Cardiac septum (tissue), 1 donor: Measurements from ENCODE around the gene GRIK1. TPM values are rescaled to one million over a fixed set of nuclear protein-coding genes. Genes with fewer than 3 reads are reported as not detected.

Experiments
- DNase-seq: peaks from one replicate; pipeline ENCODE4 v3.0.0-alpha.2; 2020; ENCODE audit warnings: low spot score
- intact Hi-C: fragments of 100-400 bp; cut with DNase I; formaldehyde crosslinking; loops from one replicate; pipeline ENCODE4 v1.14.0; 2022
- total RNA-seq: library from RNA; stranded (reverse); fragmentation: NEBNext Ultra II Directional; extraction: Animal tissue kit (Norgen Biotek cat#: 25700); gene quantifications from one replicate; pipeline ENCODE4 v1.2.1, GENCODE V29; 2021
- donor health status: DM: no; HTN: no; CAD: no.

The GRIK1 gene
- total RNA-seq, 1 donor from 2014 or later, result not detected

DNA sequence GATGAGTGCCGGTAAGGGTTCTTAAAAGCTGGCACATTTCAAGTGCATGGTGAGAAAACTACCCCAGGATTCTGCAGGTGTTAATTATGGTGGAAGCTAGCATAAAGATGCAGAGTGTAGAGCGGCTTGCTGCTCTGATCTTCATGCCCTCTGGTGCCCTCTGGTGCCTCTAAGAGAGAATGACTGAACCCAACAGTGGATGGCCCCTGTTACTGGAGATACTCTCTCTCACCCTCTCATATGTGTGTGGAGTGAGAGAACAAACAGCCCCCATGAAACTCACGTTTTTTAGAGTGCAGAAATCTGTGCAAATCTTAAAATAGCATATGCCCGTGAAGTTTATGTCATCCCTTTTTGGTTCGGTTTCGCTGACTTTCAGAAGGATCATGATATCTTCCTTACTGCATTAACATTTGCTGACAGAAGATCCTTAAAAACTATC lies 90.0 kb downstream of the GRIK1 start:
- intact Hi-C loops, result loop anchor here (2.0 kb wide), 1 partner anchor 373 kb away; no protein-coding TSS in a partner anchor
- no peak for DNase-seq

DNA sequence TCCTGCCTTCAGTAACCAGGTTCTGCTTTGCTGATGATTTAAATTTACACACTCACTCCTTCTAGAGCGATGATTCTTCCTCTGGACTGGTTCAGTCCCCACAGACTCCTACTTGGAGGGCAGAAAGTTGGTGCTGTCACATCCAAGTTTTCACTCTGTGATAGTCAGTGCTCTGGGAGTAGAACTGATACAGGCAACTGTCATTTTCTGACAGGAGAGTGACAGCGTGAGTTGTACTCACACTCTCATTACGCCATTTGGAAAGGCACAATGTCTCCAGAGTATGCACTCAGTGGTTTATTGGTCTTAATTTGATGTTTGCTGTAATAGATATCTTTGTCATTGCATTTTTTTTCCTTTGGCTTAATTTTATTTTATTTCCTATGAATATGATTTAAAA lies 96.0 kb downstream of the GRIK1 start:
- no peak for DNase-seq
- intact Hi-C loops, result no loop called here

GRCh38 chr21:29834617-29835016 lies 105.2 kb downstream of the GRIK1 start:
- DNase-seq, result no peak
- intact Hi-C loops, result no loop called here

GRCh38 chr21:29832217-29832616 lies 107.6 kb downstream of the GRIK1 start:
- DNase-seq, result no peak
- intact Hi-C loops, result no loop called here

DNA sequence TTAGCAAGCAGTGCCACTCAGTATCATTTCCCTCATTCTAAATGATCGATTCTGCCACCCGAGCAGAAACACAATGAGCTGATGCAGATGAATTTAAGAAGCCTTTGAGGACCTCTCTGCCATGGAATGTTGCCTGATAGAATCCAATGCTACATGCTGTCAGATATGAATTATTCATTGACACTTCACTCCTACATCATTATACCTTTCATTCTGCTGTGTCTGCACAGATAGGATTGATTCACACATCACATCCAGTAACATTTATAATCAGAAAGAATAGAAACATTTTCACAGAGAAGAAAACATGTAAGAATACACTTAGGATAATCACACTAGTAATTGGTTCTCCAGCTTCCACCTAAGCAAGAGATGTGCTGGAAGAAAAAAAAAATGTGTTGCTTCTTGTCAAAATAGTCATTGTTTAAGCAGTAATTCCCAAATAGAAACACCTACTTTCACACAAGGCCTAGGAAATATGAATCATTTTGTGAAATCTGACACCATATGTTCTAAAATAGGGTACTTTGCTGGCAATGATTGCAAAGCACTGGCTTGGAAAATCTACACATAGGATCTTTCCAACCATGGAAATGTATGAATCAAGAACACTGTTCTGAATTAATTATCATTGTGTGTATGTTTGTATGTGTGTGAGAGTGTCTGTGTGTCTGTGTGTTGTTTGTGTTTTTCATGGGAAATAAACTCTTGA lies 110.1 kb downstream of the GRIK1 start:
- intact Hi-C loops, result no loop called here
- DNase-seq, result no peak

- no peak for DNase-seq
- intact Hi-C loops, result no loop called here
Observed at GRCh38 chr21:29827647-29828046, 112.1 kb downstream of the GRIK1 start.

- intact Hi-C loops, result no loop called here
- DNase-seq, result no peak
Observed at GRCh38 chr21:29827236-29827635, 112.6 kb downstream of the GRIK1 start.

DNA sequence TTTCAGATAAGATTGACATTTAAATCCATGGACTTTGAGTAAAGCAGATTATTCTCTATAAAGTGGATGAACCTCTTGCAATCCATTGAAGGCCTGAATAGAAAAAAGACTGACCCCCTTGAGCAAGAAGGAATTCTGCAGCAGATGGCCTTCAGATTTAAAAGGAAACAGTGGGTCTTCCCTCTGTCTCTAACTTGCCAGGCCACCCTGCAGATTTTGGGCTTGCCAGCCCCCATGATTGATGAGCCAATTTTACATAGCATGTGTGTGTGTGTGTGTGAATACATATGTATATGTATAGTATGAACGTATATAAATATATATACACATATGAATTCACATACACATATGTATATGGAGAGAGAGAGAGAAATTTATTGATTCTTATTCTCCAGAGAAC lies 113.4 kb downstream of the GRIK1 start:
- DNase-seq, result no peak
- intact Hi-C loops, result no loop called here

- intact Hi-C loops, result no loop called here
- no peak for DNase-seq
Observed at GRCh38 chr21:29825936-29826335, 113.9 kb downstream of the GRIK1 start.

- no peak for DNase-seq
- intact Hi-C loops, result no loop called here
Observed at GRCh38 chr21:29825345-29825744, 114.5 kb downstream of the GRIK1 start.

DNA sequence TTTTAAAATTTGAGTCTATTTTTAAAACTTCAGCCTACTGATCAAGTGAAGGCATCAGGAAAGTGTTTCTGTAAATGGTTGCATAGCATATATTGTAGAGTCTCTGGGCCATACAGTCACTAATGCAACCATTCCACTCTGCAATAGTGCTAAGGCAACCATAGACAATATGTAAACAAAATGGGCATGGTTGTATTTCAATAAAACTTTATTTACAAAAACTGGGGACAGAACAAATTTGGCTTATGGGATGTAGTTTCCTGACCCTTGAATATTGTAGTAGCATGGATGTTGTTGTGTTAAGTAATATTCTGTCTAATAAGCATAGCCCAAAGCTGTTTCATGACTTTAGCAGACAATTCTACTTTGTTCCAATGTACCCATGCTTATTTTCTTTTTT lies 117.7 kb downstream of the GRIK1 start:
- intact Hi-C loops, result no loop called here
- DNase-seq, result no peak

DNA sequence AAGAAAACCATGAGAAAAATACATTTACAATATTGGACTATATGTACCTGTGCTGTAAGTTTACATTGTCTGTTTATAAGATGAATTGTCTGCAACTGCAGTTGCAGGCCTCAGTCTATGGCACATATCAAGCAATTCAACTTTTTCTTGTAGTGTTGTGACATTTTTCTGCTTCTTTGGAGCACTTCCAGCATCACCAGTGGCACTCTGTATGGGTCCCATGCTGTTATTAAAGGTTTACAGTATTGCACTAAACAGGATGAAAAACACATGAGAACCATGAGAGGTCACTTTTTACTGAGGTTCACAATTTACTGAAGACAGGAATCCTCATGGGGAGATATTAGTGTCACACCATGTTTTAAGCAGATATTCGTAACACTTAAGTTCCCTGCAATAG lies 118.6 kb downstream of the GRIK1 start:
- intact Hi-C loops, result no loop called here
- DNase-seq, result no peak

- no peak for DNase-seq
- intact Hi-C loops, result no loop called here
Observed at GRCh38 chr21:29819675-29820326, 120.0 kb downstream of the GRIK1 start.

GRCh38 chr21:29818383-29818921 lies 121.3 kb downstream of the GRIK1 start:
- intact Hi-C loops, result no loop called here
- DNase-seq, result no peak

GRCh38 chr21:29817450-29817849 lies 122.3 kb downstream of the GRIK1 start:
- intact Hi-C loops, result no loop called here
- no peak for DNase-seq

DNA sequence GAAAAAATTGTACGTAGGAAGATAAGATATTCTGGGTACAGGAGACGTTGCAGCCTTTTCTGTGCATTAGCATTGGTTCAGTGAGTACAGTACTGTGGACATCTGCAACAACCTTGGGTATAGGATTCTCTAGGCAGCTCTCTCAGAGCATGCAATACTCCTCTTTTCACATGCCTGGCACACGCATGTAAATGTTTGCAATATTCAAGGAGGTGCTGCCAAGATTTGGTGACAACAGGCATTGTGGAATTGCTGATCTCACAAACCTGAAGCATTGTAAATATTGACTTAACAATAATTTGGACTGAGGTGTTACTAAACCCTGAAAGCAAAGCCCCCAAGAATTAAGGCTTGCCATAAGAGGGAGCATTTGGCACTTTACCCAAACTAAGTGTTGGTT lies 126.8 kb downstream of the GRIK1 start:
- intact Hi-C loops, result no loop called here
- DNase-seq, result no peak

DNA sequence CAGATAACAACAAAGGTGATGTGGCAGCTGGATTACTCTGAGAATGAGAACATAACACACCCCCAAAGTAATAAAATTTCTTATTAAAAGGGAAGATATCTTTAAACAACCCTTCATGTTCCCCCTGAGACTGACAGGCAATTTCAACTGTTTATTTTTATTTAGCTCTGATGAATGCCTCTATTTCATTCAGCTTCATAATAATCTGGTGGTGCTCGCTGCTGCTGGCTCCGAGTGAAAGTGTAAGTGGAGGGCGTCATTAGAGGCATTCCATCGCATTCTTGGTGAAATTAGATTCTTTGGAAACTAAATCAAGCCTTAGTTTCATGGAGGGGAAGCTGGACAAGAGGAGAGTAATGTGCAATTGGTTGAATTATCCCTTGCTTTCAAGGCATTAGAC lies 128.9 kb downstream of the GRIK1 start:
- DNase-seq, result no peak
- intact Hi-C loops, result no loop called here

DNA sequence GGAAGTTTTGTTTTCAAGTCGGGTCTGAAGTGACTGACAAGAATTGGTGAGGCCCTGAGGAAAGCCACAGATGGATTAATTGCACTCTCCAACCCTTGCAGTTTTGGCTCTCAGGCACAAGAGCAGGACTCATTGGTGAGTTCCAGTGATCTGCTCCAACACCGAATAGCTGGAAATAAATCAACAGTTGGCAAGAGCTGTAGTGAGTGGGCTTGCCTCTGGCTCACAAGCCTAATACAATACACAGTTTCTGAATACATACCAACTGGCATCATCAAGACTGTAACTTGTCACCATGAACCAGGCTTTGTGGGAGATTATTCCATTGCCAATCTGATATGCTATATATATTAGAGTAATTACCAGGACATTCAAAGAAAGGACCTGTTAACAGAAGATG lies 131.6 kb downstream of the GRIK1 start:
- DNase-seq, result no peak
- intact Hi-C loops, result no loop called here

DNA sequence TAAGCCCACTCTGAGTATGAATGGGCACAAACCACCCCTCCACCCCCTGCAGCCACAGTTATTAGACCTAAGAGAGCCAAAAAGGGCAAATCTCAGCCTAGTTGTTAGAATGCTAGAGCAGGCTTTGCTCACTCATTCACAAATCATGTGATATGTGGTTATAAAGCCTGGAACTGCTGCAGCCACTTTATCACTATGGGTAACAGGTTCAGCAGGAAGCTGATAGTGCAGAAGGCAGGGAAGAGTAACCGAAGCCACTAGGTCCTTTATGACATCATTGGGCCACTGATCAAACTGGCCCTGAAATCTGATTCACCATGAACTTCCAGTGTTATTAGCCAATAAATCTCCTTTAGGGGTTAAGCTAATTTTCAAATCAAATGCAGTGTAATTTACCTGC lies 134.7 kb downstream of the GRIK1 start:
- intact Hi-C loops, result no loop called here
- DNase-seq, result no peak

DNA sequence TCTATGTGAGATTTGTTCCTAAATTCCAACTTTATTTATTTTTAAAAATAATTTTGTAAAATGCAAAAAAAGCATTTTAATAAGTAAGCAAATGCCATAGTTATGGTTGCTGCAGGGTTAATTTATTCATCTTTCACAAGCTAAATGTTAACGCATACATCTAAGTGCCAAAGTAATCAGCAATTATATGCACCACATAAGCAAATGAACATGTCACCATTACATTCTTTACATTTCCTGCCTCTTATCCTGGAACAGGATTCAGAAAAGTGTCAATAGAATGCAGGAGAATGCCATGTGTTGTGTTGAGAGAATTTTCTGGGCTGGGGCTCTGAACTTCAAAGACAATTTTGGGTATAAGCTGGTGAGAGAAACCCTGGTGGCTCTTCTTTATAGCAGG lies 136.6 kb downstream of the GRIK1 start:
- intact Hi-C loops, result no loop called here

DNA sequence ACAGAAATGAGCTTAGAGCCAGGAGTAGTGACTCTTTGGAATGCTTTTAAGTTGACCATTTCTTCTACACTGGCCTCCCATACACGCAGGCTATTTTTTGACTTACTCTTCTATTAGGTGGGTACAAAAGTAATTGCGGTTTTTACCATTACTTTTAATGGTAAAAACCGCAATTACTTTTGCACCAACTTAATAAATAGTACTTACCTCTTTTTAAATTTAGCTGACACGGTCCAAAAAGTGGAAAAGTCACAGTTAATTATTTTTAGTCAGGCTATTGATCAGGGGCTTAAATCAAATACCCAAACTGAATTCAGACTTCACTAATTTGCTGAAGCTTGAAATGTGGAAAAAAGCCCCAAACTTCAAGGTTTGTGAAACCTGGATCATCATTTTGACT lies 138.7 kb downstream of the GRIK1 start:
- intact Hi-C loops, result no loop called here
- no peak for DNase-seq

More for the DNA sequence above, 136.6 kb downstream of the GRIK1 start:
- DNase-seq, result no peak
